SK-N-SH (cell line): Measurements from ENCODE around the gene TJP1.

Experiments used
- MAX ChIP-seq: IDR thresholded peaks from 2 replicates; pipeline ENCODE4 v1.4.0; 2012; ENCODE audit warnings: low read depth
- NFIC ChIP-seq: IDR thresholded peaks from 2 replicates; pipeline ENCODE4 v1.4.0; 2012; ENCODE audit warnings: borderline replicate concordance
- RAD21 ChIP-seq: IDR thresholded peaks from 2 replicates; pipeline ENCODE4 v1.6.1; 2012; ENCODE audit warnings: mild to moderate bottlenecking, low read length
- RFX5 ChIP-seq: IDR thresholded peaks from 2 replicates; pipeline ENCODE4 v1.6.1; 2012; ENCODE audit warnings: mild to moderate bottlenecking, improper control_type of control experiment, low read length
- RXRA ChIP-seq: IDR thresholded peaks from 2 replicates; pipeline ENCODE4 v1.4.0; 2012; ENCODE audit warnings: low read depth, mild to moderate bottlenecking, borderline replicate concordance
- TCF12 ChIP-seq: IDR thresholded peaks from 2 replicates; pipeline ENCODE4 v1.4.0; 2012
- TEAD4 ChIP-seq: IDR thresholded peaks from 2 replicates; pipeline ENCODE4 v1.4.0; 2012; ENCODE audit warnings: mild to moderate bottlenecking, borderline replicate concordance; ENCODE audit not compliant: insufficient read depth
- USF2 ChIP-seq: fragments of 150-350 bp; IDR thresholded peaks from 2 replicates; pipeline ENCODE4 v1.6.1; 2017; ENCODE audit warnings: antibody characterized with exemption, low read length, low read depth, borderline replicate concordance
- TF ChIP-seq, protein P1 (sequence below): IDR thresholded peaks from 2 replicates; pipeline ENCODE4 v1.4.0; 2012; ENCODE audit warnings: low read depth, borderline replicate concordance
- TF ChIP-seq, protein P2 (sequence below): fragments of 200-600 bp; sonication (generic); IDR thresholded peaks from 2 replicates; pipeline ENCODE4 v1.6.1; 2017; ENCODE audit warnings: antibody characterized with exemption, mild to moderate bottlenecking, moderate library complexity

GRCh38 chr15:29805708-29806104 lies 16.6 kb downstream of the TJP1 start:
- TF ChIP-seq, protein P1, sequence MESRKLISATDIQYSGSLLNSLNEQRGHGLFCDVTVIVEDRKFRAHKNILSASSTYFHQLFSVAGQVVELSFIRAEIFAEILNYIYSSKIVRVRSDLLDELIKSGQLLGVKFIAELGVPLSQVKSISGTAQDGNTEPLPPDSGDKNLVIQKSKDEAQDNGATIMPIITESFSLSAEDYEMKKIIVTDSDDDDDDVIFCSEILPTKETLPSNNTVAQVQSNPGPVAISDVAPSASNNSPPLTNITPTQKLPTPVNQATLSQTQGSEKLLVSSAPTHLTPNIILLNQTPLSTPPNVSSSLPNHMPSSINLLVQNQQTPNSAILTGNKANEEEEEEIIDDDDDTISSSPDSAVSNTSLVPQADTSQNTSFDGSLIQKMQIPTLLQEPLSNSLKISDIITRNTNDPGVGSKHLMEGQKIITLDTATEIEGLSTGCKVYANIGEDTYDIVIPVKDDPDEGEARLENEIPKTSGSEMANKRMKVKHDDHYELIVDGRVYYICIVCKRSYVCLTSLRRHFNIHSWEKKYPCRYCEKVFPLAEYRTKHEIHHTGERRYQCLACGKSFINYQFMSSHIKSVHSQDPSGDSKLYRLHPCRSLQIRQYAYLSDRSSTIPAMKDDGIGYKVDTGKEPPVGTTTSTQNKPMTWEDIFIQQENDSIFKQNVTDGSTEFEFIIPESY, result no peak
- TF ChIP-seq, protein P2, sequence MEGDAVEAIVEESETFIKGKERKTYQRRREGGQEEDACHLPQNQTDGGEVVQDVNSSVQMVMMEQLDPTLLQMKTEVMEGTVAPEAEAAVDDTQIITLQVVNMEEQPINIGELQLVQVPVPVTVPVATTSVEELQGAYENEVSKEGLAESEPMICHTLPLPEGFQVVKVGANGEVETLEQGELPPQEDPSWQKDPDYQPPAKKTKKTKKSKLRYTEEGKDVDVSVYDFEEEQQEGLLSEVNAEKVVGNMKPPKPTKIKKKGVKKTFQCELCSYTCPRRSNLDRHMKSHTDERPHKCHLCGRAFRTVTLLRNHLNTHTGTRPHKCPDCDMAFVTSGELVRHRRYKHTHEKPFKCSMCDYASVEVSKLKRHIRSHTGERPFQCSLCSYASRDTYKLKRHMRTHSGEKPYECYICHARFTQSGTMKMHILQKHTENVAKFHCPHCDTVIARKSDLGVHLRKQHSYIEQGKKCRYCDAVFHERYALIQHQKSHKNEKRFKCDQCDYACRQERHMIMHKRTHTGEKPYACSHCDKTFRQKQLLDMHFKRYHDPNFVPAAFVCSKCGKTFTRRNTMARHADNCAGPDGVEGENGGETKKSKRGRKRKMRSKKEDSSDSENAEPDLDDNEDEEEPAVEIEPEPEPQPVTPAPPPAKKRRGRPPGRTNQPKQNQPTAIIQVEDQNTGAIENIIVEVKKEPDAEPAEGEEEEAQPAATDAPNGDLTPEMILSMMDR, result no peak
- no peak for TF ChIP-seq TCF12
- no peak for TF ChIP-seq RAD21
- TF ChIP-seq MAX, result no peak
- no peak for TF ChIP-seq RFX5
- TF ChIP-seq RXRA, result no peak
- TF ChIP-seq USF2, result no peak
- TF ChIP-seq TEAD4, result no peak
- TF ChIP-seq NFIC, result no peak
